Measurements from ENCODE around the gene C12orf43.

Gene C12orf43

DNA sequence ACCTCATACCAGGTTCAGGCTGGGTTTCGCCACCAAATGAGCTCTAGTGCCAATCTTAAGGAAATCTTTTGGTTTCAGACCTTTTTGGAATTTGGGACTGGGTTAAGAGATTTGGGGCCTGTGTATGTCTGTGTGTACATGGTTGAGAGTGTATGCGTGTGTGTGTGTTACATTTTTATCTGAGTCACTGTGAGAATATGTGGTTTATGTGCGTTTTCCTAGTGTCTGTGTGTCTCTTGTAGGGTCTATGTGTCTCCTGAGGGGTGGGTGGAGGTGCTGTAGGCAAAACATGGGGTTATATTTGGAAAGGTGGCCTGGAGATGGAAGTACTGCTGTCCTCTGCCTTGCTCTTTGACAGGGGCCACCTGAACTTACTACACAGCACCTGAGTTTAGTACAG lies 17.9 kb downstream of the C12orf43 start:
- no peak for DNase-seq

DNA sequence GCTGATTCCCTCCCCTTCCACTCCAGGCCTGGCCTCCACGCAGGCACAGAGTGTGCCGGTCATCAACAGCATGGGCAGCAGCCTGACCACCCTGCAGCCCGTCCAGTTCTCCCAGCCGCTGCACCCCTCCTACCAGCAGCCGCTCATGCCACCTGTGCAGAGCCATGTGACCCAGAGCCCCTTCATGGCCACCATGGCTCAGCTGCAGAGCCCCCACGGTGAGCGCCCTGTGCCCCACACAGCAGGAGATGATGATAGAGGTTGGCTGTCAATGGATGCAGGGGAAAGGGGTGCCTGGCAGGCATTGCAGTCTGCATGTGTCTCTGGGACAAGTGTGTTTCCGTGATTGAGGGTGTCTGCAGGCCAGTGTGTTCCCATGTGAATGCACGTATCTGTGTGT lies 18.8 kb downstream of the C12orf43 start:
- no peak for DNase-seq

DNA sequence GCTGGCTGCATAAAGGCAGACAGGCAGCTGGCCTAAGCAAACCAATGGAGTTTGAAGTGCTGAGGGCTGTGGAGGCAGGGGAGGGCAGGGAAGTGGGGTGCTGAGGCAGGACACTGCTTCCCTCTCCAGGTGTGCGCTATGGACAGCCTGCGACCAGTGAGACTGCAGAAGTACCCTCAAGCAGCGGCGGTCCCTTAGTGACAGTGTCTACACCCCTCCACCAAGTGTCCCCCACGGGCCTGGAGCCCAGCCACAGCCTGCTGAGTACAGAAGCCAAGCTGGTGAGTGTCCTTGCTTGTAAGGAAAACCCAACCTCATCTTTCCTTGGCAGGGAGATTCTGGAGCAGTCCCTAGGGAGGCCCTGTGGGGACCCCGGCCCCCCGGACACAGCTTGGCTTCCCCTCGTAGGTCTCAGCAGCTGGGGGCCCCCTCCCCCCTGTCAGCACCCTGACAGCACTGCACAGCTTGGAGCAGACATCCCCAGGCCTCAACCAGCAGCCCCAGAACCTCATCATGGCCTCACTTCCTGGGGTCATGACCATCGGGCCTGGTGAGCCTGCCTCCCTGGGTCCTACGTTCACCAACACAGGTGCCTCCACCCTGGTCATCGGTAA lies 20.0 kb downstream of the C12orf43 start:
- DNase-seq: no peak

DNA sequence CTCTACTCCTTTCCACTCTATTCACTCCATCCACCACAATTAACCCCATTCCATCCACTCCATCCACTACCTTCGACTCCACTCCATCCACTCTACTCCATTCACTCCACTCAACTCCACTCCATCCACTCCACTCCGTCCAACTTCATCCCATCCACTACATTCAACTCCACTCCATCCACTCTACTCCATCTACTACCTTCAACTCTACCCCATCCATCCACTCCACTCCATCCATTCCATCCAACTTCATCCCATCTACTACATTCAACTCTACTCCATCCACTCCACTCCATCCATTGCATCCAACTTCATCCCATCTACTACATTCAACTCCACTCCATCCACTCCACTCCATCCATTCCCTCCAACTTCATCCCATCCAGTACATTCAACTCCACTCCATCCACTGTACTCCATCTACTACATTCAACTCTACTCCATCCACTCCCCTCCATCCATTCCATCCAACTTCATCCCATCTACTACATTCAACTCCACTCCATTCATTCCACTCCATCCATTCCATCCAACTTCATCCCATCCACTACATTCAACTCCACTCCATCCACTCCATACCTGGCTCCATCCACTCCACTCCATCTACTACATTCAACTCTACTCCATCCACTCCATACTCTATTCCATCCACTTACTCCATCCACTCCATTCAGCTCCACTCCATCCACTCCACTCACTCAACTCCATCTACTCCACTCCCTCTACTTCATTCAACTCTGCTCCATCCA lies 21.5 kb downstream of the C12orf43 start:
- no peak for DNase-seq

DNA sequence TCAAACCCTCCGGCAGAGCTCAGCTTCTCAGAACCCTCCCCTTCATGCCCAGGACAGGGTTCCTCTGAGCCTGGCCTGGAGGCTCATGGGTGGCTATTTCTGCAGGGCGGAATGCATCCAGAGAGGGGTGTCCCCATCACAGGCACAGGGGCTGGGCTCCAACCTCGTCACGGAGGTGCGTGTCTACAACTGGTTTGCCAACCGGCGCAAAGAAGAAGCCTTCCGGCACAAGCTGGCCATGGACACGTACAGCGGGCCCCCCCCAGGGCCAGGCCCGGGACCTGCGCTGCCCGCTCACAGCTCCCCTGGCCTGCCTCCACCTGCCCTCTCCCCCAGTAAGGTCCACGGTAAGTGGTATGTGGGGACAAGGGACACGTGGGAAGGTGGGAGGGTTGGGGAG lies 22.2 kb downstream of the C12orf43 start:
- DNase-seq: no peak

DNA sequence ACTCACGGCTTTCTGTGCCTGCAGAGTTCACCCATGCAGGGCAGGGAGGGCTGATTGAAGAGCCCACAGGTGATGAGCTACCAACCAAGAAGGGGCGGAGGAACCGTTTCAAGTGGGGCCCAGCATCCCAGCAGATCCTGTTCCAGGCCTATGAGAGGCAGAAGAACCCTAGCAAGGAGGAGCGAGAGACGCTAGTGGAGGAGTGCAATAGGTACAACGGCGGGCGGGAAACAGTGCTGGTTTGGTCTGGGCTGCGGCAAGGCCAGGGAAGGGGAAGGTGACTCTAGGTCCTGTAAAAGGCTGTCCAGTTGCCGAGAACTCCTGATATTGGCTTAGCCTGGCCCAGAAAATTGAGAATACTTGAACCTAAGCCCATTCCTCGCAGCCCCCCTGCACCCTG lies 22.8 kb downstream of the C12orf43 start:
- no peak for DNase-seq

DNA sequence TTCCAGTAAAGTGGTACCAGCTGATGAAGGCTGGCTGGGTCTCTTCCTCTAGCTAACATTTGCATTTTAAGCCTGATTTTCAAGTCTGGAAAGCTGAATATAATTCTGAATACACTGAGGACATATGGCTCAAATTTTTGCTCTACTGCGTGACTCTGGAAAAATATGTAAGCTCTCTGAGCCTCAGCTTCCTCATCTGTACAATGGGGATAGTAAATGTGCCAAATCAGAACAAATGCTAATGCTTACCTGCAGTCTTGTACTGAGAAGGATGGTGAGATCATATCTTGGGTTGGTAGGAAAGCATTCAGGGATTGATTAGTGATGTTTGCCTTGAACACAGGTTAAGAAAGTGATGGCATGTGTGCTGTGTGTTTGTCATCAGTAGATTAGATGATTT lies 23.3 kb downstream of the C12orf43 start:
- no peak for DNase-seq

DNA sequence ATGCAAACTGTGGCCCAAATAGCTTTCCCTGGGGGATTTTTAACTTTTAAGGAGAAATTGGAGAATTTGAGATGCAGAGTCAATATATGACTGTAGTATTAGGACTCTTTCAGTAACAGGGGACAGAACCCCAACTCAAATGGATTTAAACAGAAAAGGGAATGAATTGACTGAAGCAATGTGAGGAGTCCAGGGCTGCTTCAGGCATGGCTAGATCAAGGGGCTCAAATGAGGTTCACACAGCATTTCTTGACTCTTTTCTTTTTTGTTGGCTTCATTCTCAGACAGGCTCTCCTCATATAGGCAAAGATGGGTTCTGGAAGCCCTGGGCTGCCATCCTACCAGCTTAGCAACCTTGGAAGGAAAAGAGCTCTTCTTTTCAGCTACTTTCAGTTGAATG lies 24.3 kb downstream of the C12orf43 start:
- no peak for DNase-seq

DNA sequence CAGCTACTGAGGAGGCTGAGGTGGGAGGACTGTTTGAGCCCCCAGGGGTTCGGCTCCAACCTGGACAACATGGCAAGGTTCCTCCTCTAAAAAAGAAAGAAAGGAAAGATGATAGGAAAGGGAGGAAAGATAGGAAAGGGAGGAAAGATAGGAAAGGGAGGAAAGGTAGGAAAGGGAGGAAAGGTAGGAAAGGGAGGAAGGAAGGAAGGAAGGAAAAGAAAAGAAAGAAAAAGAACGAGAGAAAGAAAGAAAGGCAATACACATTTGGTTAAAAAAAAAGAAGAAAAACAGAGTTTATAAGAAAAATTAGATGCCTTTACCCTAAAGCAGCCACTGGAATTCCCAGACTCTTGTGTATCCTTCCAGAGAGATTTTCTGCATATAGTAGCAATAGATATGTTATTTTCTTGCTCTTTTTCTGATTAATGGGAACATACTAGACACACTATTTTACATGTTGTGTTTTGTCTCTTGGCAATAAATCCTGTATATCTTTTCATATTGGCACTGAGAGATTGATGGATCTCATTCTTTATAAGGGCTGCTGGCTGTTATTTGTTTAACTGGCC lies 25.7 kb downstream of the C12orf43 start:
- no peak for DNase-seq

DNA sequence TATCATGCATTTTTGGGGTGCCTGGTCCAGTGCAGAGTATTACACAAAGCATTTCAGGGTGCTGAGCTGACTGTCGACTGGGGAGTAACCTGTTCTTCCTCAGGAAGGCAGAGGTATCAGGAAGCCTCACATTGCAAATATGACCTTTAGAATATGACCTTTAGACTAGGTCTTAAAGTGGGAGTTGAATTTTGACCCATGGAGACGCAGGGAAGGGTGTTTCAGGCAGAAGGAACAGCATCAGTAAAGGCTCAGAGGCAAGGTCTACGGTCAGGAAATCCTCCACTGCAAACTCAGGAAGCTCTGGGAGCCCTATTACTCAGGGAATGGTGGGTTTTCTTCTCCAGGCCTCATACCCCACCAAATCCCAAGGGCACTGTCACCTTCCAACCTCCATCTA lies 26.6 kb downstream of the C12orf43 start:
- DNase-seq: no peak

DNA sequence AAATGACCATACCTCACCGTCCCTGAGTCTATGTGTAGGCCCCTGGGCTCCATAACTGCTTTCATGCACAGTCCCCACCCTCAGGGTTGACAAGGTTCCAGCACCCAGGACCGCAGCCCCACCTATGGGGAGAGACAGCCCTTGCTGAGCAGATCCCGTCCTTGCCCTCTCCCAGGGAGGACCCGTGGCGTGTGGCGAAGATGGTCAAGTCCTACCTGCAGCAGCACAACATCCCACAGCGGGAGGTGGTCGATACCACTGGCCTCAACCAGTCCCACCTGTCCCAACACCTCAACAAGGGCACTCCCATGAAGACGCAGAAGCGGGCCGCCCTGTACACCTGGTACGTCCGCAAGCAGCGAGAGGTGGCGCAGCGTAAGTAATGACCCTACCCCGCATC lies 27.6 kb downstream of the C12orf43 start:
- DNase-seq: no peak

DNA sequence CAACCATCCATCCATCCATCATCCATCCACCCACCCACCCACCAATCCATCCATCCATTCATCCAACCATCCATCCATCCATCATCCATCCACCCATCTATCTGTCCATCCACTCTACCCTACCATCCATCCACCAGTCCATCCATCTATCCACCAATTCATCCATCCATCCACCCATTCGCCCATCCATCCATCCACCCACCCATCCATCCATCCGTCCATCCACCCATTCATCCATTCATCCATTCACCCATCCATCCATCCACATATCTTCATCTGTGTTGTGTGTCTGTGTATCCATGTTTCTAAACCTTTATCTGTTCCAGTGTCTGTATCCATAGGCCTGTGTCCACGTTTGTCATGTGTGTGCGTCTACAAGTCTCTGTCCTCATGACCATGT lies 28.1 kb downstream of the C12orf43 start:
- DNase-seq: no peak

DNA sequence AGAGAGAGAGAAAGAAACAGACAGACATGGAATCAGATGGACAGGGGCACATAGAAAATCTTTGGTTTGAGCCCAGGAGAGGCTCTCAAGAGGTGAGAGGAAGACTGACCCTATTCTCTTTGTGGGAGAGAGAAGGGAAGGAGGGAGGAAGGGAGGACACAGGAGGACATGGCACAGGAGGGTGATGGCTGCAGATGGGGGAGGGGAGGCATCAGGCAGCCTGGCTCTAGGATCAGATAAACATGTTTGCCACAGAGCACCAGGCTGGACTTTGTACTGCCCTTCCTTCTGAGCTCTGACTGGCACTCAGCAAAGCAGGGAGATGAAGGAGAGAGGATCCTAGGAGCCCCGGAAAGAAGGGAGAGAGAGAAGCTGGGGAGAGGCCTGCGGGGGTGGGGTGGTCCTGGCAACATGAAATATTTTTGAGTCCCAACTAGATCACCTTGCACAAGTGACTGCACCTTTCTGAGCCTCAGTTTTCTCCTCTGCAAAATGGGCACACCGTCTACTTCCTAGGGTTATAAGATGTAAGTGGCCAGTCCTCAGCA lies 31.9 kb downstream of the C12orf43 start:
- DNase-seq: no peak

DNA sequence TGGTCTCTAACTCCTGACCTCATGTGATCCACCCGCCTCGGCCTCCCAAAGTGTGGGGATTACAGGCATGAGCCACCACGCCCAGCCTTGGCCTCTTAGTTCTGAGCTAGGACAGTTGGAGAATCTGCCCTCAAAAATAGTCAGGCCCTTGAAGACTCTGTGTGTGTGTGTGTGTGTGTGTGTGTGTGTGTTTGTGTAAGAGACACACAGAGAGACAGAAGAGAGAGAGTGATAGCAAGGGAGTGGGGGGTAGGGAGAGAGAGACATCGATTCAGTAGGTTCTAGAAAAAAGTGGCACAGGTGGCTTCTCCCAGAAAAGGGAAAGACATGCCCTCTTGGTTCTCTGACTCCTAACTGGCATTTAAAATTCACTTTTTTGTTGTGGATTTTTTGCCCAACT lies 32.5 kb downstream of the C12orf43 start:
- DNase-seq: no peak

DNA sequence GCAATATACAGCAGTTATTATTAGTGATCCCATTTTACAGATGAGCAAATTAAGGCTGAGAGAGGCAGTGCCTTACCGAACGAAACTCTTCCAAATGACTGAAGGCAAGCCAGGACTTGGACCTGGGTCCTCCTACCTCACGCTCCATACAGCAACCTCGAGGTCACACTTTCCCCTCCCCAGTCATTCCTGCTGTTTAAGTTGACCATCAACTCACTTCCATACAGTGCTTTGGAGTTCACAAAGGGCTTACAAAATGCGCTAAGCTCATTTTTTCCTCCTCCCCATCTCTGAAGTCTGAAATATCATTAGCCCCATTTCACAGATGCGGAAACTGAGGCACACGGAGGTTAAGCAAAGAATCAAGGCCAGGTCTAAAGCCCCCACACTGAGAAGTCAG lies 33.6 kb downstream of the C12orf43 start:
- DNase-seq: no peak

DNA sequence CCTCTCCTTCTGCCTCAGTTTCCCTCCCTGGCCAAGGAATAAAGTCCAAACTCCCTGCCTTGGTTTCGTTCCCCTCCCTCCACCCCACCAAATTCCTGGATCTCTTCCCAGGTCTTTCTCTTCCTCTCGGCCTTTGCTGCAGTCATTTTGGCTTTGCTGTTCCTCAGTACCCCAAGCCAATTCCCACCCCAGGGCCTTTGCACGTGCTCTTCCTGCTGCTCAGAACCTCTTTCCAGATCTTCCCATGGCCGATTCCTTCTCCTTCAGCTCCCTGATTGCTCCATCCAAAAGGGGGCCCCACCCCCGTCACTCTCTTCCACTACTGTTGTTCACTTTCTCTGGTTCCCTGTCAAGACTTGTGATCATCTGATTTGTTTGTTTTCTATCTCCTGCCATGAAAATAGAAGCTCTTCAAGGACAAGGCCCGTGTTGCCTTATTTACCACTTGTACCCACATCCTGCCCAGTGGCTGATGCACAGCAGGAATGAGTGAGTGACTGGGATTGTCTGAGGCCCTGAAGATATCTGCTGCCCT lies 34.8 kb downstream of the C12orf43 start:
- no peak for DNase-seq

DNA sequence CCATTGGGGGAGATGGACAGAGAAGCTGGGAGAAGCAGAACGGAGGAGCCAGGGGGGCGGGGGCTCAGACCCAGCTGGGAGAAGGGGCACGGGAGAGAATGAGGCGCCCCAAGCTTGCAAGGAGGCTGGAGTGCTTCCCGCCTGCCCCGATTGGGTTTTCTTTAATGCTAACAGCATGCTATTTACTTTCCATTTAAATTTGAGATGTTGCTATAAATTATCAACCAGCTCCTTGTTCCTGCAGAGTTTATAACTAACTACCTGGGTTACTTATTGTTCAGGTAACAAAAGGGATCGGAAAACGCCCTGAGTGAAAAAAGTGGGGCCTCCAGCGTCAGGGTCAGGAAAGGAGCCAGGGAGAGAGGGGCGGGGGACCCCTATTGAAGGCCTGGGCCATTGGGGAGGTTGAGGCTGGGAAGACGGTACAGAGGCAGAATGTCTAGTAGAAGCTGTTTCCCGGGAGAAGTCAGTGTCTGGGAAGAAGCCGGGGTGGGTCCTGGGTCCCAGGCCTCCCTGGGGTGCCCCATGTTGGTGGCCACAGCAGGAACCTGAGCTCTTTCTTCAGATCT lies 35.4 kb downstream of the C12orf43 start:
- no peak for DNase-seq

DNA sequence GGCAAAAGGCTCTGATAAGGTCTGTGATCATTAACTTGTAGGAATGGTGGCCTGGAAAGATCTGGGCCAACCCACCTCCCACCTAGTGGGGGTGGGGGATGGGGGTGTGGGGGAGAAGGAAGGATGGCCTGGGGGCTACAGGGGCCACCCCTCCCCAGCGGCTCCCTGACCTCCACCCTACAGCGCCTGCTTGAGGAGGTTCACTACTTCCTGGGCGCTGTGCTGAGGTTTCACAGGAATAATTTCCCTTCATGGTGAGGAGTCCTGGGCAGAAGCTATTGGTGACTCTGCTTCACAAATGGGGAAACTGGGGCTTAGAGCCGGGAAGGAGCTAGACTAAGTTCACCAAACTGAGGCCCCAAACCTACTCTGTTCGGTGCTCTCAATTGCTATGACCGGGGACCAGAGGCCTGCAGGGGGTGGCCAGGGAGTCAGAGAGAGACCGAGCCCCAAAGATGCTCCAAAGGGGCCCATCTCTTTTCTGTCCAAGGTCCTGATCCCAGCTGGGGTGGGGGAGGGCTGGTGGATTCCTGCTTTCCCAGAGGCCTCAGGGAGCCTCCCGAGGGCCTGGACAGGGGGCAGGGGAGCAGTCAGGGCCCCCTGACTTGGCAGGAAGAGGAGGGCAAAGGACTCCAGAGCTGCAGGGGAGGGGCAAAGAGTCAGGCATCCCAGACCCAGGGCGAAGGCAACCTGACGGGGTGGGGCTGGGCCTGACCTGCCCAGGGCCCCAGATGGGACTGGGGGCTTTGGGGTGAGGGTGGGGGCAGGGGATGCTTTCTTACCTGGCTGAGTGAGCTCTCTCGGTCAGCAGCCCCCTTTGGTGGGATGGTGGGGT lies 36.2 kb downstream of the C12orf43 start:
- DNase-seq: no peak

DNA sequence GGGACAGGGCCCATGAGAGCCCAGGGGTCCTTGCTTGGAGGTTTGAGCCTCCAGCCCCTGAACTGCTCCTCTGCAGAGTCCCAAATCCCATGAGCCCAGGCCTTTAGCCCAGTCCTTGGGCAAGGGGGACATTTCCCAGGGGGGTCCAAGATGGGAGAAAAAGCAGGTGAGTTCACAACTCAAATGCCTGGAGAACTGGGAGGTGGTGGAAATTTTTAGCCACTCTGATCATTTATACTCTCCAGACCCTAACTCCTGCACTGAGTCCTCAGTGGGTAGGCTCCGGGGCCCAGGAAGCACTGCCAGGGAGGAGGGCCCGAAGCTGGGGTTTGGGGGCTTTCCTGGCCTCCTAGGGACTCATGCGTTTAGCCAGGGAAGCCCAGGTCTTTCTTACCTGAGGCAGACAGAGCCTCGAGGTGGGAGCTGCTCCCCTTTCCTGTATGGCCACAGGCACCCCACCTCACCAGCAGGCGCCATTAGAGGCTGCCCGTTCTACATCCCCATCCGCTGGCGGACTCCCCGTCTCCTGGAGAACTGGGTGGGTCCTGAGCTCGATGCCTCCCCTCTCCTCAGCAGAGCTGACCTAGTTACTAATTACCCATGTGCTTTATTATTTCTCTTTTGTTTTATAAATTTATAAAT lies 36.9 kb downstream of the C12orf43 start:
- DNase-seq: no peak

DNA sequence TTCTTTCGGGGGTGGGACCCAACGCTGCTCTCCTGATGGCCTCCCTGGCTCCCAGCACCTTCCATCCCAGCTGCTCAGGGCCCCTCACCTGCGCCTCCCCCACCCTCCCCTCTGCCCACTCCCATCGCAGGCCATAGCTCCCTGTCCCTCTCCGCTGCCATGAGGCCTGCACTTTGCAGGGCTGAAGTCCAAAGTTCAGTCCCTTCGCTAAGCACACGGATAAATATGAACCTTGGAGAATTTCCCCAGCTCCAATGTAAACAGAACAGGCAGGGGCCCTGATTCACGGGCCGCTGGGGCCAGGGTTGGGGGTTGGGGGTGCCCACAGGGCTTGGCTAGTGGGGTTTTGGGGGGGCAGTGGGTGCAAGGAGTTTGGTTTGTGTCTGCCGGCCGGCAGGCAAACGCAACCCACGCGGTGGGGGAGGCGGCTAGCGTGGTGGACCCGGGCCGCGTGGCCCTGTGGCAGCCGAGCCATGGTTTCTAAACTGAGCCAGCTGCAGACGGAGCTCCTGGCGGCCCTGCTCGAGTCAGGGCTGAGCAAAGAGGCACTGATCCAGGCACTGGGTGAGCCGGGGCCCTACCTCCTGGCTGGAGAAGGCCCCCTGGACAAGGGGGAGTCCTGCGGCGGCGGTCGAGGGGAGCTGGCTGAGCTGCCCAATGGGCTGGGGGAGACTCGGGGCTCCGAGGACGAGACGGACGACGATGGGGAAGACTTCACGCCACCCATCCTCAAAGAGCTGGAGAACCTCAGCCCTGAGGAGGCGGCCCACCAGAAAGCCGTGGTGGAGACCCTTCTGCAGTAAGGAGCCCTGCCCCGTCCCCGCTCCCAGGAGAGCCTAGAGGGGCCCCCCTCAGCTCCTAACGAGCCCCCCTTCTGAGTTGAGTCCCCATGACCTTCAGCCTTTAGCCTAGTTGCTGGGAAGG lies 37.7 kb downstream of the C12orf43 start, which contains the start of gene HNF1A:
HNF1A (plus strand) TSS at position 248 of the 924 bp plus-strand sequence; CDS start at position 474, 226 bp downstream.
- no peak for DNase-seq

Data from GOT3 (cell line).